Stimulated activated naive CD8-positive, alpha-beta T cell treated with anti-CD3 and anti-CD28 coated beads, Interleukin-15, Interleukin-2, amounts not matched to agents 100 ng/mL and 50 ng/mL, for 24 hours (primary cell): ENCODE data around the gene LORICRIN.

ENCODE experiments used
- H3K27ac Mint-ChIP-seq: one replicate; pipeline ENCODE4 v1.8.0; 2021; ENCODE audit warnings: mild to moderate bottlenecking, mixed read lengths
- H3K27me3 Mint-ChIP-seq: one replicate; pipeline ENCODE4 v1.8.0; 2021; ENCODE audit warnings: mixed read lengths
- H3K36me3 Mint-ChIP-seq: one replicate; pipeline ENCODE4 v1.8.0; 2021; ENCODE audit warnings: low read depth, mixed read lengths
- H3K4me1 Mint-ChIP-seq: one replicate; pipeline ENCODE4 v1.8.0; 2021; ENCODE audit warnings: low read depth, mixed read lengths
- H3K4me3 Mint-ChIP-seq: one replicate; pipeline ENCODE4 v1.8.0; 2021; ENCODE audit warnings: mild to moderate bottlenecking, mixed read lengths
- H3K9me3 Mint-ChIP-seq: one replicate; pipeline ENCODE4 v1.8.0; 2021; ENCODE audit warnings: mixed read lengths

LORICRIN gene

DNA sequence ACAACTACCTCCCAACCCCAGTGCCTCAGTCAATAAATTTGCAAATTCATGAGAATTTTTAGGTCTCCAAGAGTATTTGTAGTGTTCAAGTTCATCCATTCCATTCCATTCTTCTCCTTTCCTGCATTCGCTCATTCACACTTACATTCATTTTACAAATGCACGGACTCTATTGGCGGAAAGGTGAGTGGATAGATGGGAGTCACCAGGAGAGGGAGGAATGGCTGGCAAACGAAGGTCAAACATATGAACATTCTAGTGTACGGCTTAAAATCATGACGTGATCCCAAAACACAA lies 2.5 kb downstream of the LORICRIN start:
- Mint-ChIP-seq H3K27ac (peak overlapping the region; percentile 38), H3K36me3 (no peaks in the 10 kb centered on the region), H3K4me3 (peak overlapping the region; percentile 69), H3K27me3 (peaks cover 75% of the 10 kb centered on the region), H3K4me1 (peaks cover 28% of the 10 kb centered on the region), H3K9me3 (no peaks in the 10 kb centered on the region)

DNA sequence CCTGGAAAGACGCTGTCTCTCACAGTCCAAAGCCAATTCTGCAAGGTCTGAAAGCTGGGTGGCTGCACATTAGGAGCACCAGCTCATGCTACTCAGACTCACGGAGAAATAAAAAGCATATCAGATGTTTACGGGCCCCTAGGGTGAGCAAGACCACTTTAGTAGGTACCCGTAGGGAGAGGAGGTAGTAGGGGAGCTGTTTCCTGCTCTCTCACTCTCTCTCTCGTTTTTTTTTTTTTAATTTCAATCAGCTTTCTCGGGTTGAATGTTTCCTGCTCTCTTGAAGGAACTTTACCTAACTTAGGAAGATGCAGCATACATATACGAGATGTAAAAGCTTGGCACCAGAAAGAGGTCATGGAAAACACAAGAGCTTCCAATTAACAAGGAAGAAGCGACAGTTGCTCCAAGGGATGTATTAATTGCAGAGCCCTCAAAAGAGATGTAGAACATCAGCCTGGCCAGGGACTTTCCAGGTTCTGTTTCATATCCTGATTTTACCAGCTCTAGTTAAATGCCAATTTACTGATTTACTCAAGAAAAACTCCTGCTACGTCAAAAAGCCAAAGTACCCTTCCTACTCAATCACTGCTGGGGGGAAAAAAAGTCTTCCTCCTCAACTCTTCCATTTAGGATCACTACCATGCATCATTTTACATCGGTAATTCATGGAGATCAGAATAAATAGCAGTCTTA lies 3.1 kb downstream of the LORICRIN start:
- H3K4me1 Mint-ChIP-seq: peaks cover 28% of the 10 kb centered on the region
- no peaks in the 10 kb centered on the region for H3K36me3 Mint-ChIP-seq
- peak overlapping the region; percentile 13 for H3K27ac Mint-ChIP-seq
- peaks cover 81% of the 10 kb centered on the region for H3K27me3 Mint-ChIP-seq
- no peaks in the 10 kb centered on the region for H3K9me3 Mint-ChIP-seq
- peak overlapping the region; percentile 69 for H3K4me3 Mint-ChIP-seq

DNA sequence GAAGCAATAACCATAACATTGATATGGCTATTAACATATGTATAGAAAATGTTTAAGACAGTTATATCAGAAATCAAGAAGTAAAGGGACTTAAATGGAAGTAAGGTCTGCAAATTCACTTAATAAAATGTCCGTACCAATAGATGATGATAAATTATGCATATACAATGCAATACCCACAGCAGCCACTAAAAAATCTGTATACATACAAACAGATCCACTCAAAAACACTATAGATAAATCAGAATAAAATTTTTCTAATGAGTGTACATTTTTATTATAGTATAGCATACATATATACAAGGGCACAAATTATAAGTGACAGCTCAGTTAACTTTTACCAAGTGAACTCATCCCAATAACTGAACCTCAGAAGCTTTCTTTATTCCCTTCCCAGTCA lies 6.0 kb downstream of the LORICRIN start:
- H3K9me3 Mint-ChIP-seq: no peaks in the 10 kb centered on the region
- H3K27me3 Mint-ChIP-seq: peaks cover 80% of the 10 kb centered on the region
- no peak overlapping the region for H3K4me3 Mint-ChIP-seq
- no peaks in the 10 kb centered on the region for H3K36me3 Mint-ChIP-seq
- H3K4me1 Mint-ChIP-seq: peaks cover 25% of the 10 kb centered on the region
- no peak overlapping the region for H3K27ac Mint-ChIP-seq

DNA sequence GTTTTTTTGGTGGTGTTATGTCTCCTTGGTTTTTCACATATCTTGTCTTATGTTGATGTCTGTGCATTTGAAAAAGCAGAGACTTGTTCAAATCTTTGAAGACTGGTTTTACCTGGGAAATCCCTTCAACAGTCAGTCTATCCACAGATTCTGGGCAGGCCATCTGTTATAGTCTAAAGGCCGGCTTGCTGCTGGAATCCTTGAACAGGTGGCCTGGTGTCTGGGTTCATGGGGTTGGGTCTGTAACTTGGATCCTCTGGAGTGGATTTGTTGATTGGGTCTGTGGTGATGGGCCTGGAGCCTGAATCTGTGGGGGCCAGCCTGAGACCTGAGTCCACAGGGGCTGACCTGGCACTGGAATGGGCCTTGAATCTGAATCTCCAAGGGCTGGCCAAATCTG lies 12.2 kb downstream of the LORICRIN start:
- Mint-ChIP-seq H3K36me3 (no peaks in the 10 kb centered on the region), H3K27ac (no peak overlapping the region), H3K4me1 (no peaks in the 10 kb centered on the region), H3K4me3 (no peak overlapping the region), H3K27me3 (peaks cover 57% of the 10 kb centered on the region), H3K9me3 (no peaks in the 10 kb centered on the region)

DNA sequence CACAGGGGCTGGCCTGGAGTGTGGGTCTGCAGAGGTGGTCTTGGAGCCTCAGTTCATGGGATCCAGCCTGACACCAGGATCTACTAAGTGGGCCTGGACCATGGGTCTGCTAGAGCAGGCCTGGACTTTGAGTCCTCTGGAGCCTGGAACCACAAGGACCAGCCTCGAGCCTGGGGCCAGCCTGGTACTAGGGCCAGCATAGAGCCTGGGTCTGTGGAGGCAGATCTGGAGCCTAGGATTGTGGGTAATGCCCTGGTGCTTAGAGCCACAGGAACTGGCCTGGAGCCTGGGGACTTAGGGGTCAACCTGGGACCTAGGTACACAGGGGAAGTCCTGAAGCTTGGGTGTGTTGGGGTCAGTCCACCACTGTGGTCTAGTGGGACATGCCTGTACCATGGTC lies 12.7 kb downstream of the LORICRIN start:
- Mint-ChIP-seq H3K9me3 (no peaks in the 10 kb centered on the region), H3K27me3 (peaks cover 57% of the 10 kb centered on the region), H3K4me3 (no peak overlapping the region), H3K27ac (no peak overlapping the region), H3K36me3 (no peaks in the 10 kb centered on the region), H3K4me1 (no peaks in the 10 kb centered on the region)

DNA sequence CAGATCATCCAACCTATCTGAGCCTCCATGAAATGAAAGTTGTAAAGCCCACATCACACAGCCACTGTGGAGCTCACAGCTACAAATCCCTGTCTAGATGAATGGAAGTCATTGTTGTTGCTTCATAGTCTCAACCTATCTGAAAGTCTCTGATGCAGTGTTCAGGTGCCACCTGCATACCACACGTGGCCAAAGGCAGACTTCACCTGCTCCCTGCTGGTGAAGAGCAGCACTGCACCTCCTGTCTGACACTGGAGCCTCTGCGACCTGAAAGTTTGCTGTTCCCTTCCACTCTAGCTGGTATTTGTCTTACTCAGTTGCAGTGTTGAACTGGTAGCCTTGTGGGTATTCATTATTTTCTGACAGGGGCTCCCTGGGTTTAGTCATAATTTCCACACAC lies 18.4 kb downstream of the LORICRIN start:
- peaks cover 45% of the 10 kb centered on the region for H3K27me3 Mint-ChIP-seq
- no peak overlapping the region for H3K27ac Mint-ChIP-seq
- no peak overlapping the region for H3K4me3 Mint-ChIP-seq
- H3K36me3 Mint-ChIP-seq: no peaks in the 10 kb centered on the region
- H3K9me3 Mint-ChIP-seq: no peaks in the 10 kb centered on the region
- no peaks in the 10 kb centered on the region for H3K4me1 Mint-ChIP-seq

DNA sequence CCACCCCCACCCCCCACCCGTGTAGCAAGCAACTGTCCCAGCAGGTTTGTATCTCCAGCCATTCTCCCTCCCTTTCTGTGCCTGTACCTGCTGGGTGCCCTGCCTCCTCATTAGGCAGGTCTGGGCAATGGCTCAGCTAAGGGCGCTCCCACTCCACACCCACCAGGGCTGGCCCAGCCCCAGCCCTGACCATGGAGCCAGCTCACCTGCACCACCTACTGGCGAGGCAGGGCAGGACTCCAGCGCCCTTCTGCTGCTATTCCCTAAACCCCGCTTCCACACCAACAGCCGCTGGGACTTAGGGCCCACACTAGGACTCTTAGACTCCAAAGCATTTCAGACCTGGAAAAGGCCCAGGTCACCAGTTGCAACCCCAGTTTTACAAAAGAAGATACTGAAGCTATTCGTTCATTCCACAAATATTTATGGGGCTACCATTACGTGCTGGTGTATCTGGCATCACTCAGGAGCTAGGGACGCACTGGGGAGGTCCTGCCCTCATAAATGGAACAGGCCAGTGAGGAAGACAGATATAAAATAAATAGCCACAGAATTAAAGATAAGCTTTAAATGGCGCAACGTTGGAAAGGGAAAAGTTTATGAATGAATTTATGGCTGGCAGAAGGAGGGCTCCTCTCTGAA lies 29.3 kb downstream of the LORICRIN start:
- Mint-ChIP-seq H3K27ac (no peak overlapping the region), H3K9me3 (no peaks in the 10 kb centered on the region)

DNA sequence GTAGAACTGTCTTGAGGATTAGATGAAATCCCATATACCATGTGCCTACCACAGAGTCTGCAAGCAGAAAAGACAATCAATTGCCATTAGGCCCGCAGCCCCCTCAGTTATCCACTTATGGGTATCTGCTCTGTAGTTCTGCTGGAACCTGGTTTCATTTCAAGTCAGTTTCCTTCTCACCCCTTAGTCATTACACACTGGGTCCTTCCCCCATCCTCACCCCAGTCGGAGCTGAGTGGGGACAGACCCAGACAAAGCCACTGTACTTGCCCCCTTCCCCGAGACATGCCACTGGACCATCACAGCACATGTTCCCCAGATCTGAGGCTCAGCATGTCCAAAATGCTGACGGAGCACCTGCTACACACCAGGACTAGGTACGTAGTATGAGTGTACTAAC lies 32.0 kb downstream of the LORICRIN start:
- Mint-ChIP-seq H3K4me3 (no peak overlapping the region), H3K27ac (no peak overlapping the region), H3K9me3 (no peaks in the 10 kb centered on the region), H3K36me3 (no peaks in the 10 kb centered on the region), H3K27me3 (peaks cover 14% of the 10 kb centered on the region), H3K4me1 (peaks cover 27% of the 10 kb centered on the region)

More for the DNA sequence above, 29.3 kb downstream of the LORICRIN start:
- Mint-ChIP-seq H3K36me3 (no peaks in the 10 kb centered on the region), H3K4me3 (no peak overlapping the region), H3K27me3 (peaks cover 10% of the 10 kb centered on the region), H3K4me1 (peaks cover 20% of the 10 kb centered on the region)

DNA sequence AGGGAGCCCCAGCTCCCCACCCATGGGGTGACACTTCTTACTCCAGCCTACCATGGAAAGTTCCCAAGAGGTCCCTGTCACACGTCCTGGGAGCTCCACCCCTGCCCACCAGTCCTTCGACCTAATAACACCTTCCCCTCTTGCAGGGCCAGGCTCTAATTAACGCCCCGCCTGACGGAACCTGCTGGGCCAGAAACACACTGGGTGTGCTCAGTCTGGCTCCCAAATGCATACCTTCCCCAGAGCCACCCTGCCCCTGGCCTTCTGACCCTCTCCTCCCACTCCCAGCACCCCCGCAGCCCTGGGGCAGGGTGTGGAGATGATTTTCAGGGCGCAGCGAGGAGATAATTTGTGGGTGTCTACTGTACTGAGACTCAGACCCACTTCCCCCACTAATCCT lies 32.7 kb downstream of the LORICRIN start:
- Mint-ChIP-seq H3K9me3 (no peaks in the 10 kb centered on the region), H3K4me1 (peaks cover 27% of the 10 kb centered on the region), H3K27ac (no peak overlapping the region), H3K4me3 (no peak overlapping the region), H3K27me3 (peaks cover 14% of the 10 kb centered on the region), H3K36me3 (no peaks in the 10 kb centered on the region)

DNA sequence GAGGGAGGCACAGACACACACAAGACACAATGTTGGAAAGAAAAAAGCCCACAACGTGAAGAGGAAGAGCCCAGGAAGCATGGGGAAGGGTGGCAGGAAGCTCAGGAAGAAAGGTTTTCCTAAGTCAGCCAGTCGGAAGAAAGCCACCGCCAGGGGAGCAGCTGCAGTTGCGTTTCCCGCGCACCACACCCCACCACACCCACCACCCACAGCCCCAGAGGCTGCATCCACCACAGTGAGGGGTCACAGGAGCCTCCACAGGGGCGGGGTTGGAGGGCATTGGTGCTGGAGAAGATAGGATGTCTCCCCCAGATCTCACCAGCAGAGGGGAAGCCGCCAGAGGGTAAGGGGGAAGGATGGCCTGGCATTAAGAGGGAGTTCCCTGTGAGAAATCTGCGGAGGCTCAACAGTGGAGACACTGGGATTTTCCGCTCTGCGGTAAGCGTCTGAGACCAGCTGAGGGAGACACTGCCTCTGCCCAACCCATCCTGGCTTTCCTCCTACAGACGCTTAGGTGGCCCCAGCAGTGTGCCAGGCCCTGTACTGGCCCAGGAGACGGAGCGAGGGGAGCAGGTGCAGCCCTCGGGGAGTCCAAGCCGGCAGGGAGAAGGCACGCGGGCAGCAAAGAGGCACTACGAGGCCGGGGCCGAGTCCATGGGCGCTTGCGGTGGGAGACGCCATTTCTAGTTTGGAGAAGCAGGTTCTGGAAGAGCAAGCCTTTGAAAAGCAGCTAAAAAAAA lies 33.4 kb downstream of the LORICRIN start:
- Mint-ChIP-seq H3K9me3 (no peaks in the 10 kb centered on the region), H3K27ac (no peak overlapping the region)

DNA sequence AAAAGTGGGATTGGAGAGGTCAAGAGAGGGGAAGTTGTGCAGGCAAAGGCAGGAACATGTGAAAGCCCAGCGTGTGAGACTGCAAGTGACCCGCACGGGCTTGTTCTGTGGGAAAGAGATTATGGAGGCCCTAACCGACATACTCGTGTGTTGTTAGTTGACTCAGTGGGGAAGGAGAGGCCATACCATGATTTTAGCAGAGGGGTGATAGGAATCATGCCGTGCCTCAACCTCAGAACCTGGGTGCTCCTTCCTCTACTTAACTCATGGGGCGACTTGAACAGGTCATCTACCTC lies 33.9 kb downstream of the LORICRIN start:
- peaks cover 27% of the 10 kb centered on the region for H3K4me1 Mint-ChIP-seq
- no peak overlapping the region for H3K4me3 Mint-ChIP-seq
- peaks cover 14% of the 10 kb centered on the region for H3K27me3 Mint-ChIP-seq
- no peaks in the 10 kb centered on the region for H3K36me3 Mint-ChIP-seq
- no peak overlapping the region for H3K27ac Mint-ChIP-seq
- no peaks in the 10 kb centered on the region for H3K9me3 Mint-ChIP-seq

More for the DNA sequence above, 33.4 kb downstream of the LORICRIN start:
- H3K36me3 Mint-ChIP-seq: no peaks in the 10 kb centered on the region
- H3K4me3 Mint-ChIP-seq: no peak overlapping the region
- H3K27me3 Mint-ChIP-seq: peaks cover 14% of the 10 kb centered on the region
- peaks cover 27% of the 10 kb centered on the region for H3K4me1 Mint-ChIP-seq

DNA sequence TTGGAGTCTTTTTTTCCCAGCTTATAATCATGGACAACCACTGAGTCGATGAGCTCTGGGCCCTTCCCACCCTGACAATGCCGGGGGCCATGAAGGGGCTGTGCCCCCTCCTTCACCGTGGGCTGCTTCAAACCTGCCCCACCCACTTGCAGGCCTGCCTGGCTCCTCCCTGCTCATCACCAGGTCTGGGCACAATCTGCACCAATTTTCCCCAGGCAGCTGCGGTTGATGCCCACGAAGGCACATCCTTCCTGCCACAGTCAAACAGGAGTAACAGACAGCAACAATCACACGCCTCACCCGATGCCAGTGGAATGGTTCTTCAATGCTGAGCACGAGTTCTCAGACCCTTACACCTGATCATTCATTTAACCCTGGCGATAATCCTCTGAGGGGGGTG lies 34.4 kb downstream of the LORICRIN start:
- peaks cover 27% of the 10 kb centered on the region for H3K4me1 Mint-ChIP-seq
- no peak overlapping the region for H3K27ac Mint-ChIP-seq
- no peaks in the 10 kb centered on the region for H3K9me3 Mint-ChIP-seq
- H3K27me3 Mint-ChIP-seq: peaks cover 14% of the 10 kb centered on the region
- H3K4me3 Mint-ChIP-seq: peak overlapping the region; percentile 8
- no peaks in the 10 kb centered on the region for H3K36me3 Mint-ChIP-seq

DNA sequence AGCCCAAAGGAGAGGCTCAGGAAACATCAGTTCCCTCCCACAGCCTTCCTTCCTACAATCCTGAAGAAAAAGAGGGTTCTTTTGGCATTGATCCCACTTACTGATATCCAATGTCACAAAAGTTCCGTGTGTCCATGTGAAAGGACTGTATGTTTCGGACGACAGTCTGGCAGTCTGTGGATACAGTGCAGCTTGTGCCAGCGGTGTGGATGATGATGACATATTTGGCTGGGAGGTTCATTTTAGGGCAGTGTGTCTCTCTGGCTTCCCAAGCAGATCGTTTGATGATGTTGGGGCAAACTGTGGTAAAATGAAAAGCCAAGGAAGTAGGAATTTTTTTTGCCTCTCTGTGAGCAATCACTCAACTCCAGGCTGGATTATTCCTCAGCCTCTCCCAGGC lies 42.8 kb downstream of the LORICRIN start:
- no peaks in the 10 kb centered on the region for H3K9me3 Mint-ChIP-seq
- H3K27ac Mint-ChIP-seq: no peak overlapping the region
- no peaks in the 10 kb centered on the region for H3K36me3 Mint-ChIP-seq
- peaks cover 9% of the 10 kb centered on the region for H3K27me3 Mint-ChIP-seq
- no peaks in the 10 kb centered on the region for H3K4me1 Mint-ChIP-seq
- no peak overlapping the region for H3K4me3 Mint-ChIP-seq

DNA sequence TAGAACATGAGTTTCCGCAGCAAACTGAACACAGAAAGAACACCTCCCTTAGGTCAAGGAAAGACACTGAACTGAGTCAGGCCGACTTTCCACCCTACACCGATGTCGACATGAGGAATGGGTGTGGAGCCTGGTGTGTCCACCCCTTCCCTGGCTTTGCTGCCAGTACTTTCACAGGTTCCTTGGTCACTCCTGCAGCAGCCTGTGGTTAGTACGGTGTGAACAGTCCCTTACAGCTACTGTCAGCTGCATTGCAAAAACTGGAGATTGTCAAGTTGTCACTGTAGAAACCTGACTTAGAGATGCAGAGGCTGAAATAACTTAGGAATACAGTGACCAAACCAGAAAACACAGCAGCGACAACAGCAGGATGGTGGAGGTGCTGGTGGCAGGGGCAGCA lies 46.2 kb downstream of the LORICRIN start:
- Mint-ChIP-seq H3K4me3 (no peak overlapping the region), H3K27ac (no peak overlapping the region), H3K27me3 (peaks cover 9% of the 10 kb centered on the region), H3K36me3 (no peaks in the 10 kb centered on the region), H3K4me1 (no peaks in the 10 kb centered on the region), H3K9me3 (no peaks in the 10 kb centered on the region)

DNA sequence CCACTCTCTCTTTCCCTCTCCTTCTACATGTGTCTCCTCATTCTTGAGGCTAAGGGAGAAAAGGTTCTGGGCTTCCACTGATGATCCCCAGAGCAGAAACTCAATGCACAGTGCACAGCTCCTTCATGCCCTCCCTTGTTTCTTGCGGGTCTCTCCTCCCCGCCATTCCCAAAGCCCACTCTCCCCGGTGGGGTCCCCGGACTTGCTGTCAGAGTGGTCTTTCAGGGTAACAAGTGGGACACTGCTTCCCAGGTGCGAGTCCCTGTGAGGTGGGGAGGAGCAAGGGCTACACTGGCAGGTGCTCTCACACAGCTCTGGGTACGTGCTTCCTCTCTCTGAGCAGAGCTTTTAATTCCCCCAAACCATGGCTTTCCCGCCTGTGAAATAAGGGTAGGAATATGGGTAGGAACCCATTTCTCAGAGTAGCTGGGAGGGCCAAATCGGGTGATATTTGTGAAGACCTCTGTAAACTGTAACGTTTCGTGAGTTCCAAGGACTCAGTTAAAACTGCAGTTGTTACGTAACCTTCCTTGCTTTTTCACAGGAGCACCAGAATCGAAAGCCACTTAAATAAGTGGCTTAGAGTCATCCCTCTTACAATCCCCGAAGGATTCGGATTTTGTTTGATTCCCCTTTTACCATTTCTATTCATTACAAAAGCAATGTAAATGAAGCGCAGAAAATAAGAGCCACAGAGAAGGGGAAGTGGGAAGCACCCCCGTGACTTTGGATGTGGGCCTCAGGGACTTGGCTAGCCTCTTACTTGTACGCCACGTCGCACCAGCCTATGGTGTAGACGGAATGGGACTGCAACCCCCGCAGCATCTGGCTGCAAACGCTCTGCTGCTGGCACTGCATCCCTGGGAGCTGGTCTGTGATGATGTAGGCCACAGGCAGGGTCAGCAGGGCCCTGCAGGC lies 47.1 kb downstream of the LORICRIN start:
- no peak overlapping the region for H3K4me3 Mint-ChIP-seq
- H3K27ac Mint-ChIP-seq: no peak overlapping the region
- H3K9me3 Mint-ChIP-seq: no peaks in the 10 kb centered on the region
- no peaks in the 10 kb centered on the region for H3K4me1 Mint-ChIP-seq
- peaks cover 9% of the 10 kb centered on the region for H3K27me3 Mint-ChIP-seq
- H3K36me3 Mint-ChIP-seq: no peaks in the 10 kb centered on the region
